ENCODE measurements around the gene DNTTIP2. TPM values are rescaled to one million over a fixed set of nuclear protein-coding genes. Genes with fewer than 3 reads are reported as not detected.
"Not testable (repeated sequence)": the region's sequence is repeated elsewhere in the genome, so short reads cannot be mapped to it uniquely, and the experiment has no call there.

DNTTIP2 gene
- total RNA-seq, 4 donors from 2014 or later: 26.4 to 63.5 (median 41.0) TPM

GRCh38 chr1:93877529-93877928 is 1.5 kb downstream of the DNTTIP2 start:
- TF ChIP-seq CTCF (IDR thresholded peaks at IDR 0.05): no peak
- no peak for DNase-seq (ENCODE audit: low spot score)
- no peak for ATAC-seq (ENCODE audit: low FRiP score)

DNA sequence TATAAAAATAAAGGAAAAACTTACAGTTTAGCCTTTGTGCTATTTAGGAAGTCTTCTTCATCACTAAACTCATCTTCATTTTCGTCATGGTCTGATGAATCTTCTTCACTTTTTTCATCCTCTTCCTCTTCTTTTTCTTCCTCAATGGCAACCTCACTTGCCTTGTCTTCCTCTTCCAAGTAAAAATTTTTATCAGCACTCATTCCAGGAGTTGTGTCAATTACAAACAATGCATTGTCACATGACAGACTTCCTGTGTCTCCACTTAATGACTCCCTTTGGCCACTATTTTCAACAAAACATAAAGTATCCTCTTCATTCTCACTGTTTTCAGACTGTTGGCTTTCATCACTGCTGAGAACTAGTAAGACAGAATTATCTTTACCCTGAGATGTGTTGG is 2.8 kb downstream of the DNTTIP2 start:
- DNase-seq (ENCODE audit: low spot score) (no peak), ATAC-seq (ENCODE audit: low FRiP score) (no peak)
- TF ChIP-seq CTCF (IDR thresholded peaks at IDR 0.05): no peak

GRCh38 chr1:93874025-93874651 is 4.9 kb downstream of the DNTTIP2 start:
- DNase-seq (ENCODE audit: low spot score): no peak
- no peak for ATAC-seq (ENCODE audit: low FRiP score)
- no peak for TF ChIP-seq CTCF (IDR thresholded peaks at IDR 0.05)

DNA sequence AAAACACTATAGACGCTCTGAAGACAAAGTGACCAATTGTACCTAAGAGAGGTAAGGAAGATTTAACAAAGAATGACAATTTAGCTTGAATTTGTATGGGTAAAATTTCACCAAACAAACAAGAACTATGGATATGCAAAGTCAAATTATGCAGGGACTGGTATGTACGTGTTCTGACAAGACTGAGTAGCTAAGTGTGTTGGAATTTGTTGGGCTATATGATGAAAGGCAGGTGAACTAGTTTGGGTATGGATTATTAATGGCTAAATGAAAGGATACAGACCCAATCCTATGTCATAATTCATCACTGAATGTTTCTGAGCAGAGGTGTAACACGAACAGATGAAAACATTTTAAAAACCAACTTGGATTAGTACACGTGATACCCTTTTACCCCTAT is 7.6 kb downstream of the DNTTIP2 start:
- no peak for ATAC-seq (ENCODE audit: low FRiP score)

DNA sequence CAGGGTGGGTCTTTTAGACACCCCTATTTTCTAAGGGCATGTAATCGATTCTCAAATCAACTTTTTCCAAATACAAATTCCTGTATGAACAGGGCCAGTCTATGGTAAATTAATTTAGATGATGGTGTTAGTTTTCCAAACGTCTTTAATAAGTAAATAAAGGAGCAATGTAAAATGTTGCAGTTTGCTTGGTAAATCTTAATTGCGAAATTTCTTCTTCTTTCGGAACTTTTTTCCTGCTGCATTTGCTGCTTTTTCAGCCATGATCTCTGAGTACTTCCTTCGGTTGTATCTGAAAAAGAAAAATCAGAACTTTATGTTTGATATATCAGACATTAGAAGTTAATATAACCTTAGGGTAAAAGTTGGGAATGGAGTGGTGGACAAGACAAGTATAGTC is 9.4 kb downstream of the DNTTIP2 start:
- DNase-seq (ENCODE audit: low spot score): no peak
- no peak for TF ChIP-seq CTCF (IDR thresholded peaks at IDR 0.05)
- no peak for ATAC-seq (ENCODE audit: low FRiP score)

More for the DNA sequence above, 7.6 kb downstream of the DNTTIP2 start:
- no peak for TF ChIP-seq CTCF (IDR thresholded peaks at IDR 0.05)
- no peak for DNase-seq (ENCODE audit: low spot score)

DNA sequence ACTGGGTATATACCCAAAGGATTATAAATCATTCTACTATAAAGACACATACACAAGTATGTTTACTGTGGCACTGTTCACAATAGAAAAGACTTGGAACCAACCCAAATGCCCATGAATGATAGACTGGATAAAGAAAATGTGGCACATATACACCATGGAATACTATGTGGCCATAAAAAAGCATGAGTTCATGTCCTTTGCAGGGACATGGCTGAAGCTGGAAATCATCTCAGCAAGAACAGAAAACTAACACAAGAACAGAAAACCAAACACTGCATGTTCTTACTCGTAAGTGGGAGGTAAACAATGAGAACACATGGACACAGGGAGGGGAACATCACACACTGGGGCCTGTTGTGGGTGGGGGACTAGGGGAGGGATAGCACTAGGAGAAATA is 10.5 kb downstream of the DNTTIP2 start:
- not testable (repeated sequence) for ATAC-seq (ENCODE audit: low FRiP score); DNase-seq (ENCODE audit: low spot score)

DNA sequence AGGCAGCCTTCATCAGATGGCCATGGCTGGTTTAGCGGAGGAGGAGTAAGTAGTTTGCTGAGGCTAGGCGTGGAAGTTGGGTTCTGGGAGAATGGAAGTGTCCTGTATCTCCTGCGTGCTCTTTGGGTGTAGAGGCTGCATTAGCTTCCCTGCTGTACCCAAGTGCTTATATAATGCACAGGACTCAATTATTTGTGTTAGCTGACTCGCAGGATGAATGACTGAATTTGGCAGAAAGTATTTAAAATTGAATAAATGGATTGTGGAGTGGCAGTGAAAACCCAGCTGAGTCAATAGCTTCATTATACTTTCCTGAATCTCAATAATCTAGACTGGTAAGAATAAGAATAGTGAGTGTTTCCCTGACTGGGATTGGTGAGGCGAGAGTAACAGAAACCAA is 13.8 kb downstream of the DNTTIP2 start:
- no peak for TF ChIP-seq CTCF (IDR thresholded peaks at IDR 0.05)
- ATAC-seq (ENCODE audit: low FRiP score) (no peak), DNase-seq (ENCODE audit: low spot score) (no peak)

Measured in omental fat pad (tissue), 4 donors.